Osteoblast (primary cell): ENCODE measurements around the gene CCDC33. TPM values are rescaled to one million over a fixed set of nuclear protein-coding genes. Genes with fewer than 3 reads are reported as not detected.

Experiments
- DNase-seq: peaks from one replicate; pipeline ENCODE4 v3.0.0; 2011; ENCODE audit warnings: low spot score, mixed read lengths; ENCODE audit not compliant: insufficient read length; ENCODE audit errors: missing footprints
- H2AFZ ChIP-seq: 2 replicates; pipeline ENCODE4 v1.6.0; 2011; ENCODE audit warnings: mild to moderate bottlenecking, low read length
- H3K27ac ChIP-seq: 2 replicates; pipeline ENCODE4 v1.5.1; 2011; ENCODE audit warnings: mild to moderate bottlenecking, low read depth, low read length, moderate library complexity
- H3K27me3 ChIP-seq: 2 replicates; pipeline ENCODE4 v1.6.0; 2012; ENCODE audit warnings: mild to moderate bottlenecking, control low read depth, inconsistent platforms, low read length, moderate library complexity; ENCODE audit not compliant: insufficient read depth
- H3K36me3 ChIP-seq: 2 replicates; pipeline ENCODE4 v1.5.1; 2011; ENCODE audit warnings: mild to moderate bottlenecking, low read length, control low read depth, moderate library complexity; ENCODE audit not compliant: insufficient read depth
- H3K4me1 ChIP-seq: 2 replicates; pipeline ENCODE4 v1.5.1; 2011; ENCODE audit warnings: mild to moderate bottlenecking, low read length, control low read depth, moderate library complexity; ENCODE audit not compliant: insufficient read depth
- H3K4me2 ChIP-seq: 2 replicates; pipeline ENCODE4 v1.6.0; 2011; ENCODE audit warnings: mild to moderate bottlenecking, low read length; ENCODE audit not compliant: insufficient read depth
- H3K4me3 ChIP-seq: fragments of 200-600 bp; sonication (generic); 3 replicates; pipeline ENCODE4 v1.5.1; 2012; ENCODE audit warnings: mild to moderate bottlenecking, low read length, inconsistent platforms; ENCODE audit not compliant: insufficient read depth
- H3K79me2 ChIP-seq: 2 replicates; pipeline ENCODE4 v1.6.0; 2012; ENCODE audit warnings: mild to moderate bottlenecking, low read length, control low read depth, inconsistent platforms; ENCODE audit not compliant: insufficient read depth
- H3K9me3 ChIP-seq: 2 replicates; pipeline ENCODE4 v1.5.1; 2011; ENCODE audit warnings: low read depth, low read length, control low read depth
- H4K20me1 ChIP-seq: 2 replicates; pipeline ENCODE4 v1.6.0; 2012; ENCODE audit warnings: mild to moderate bottlenecking, low read length, control low read depth; ENCODE audit not compliant: insufficient read depth
- CTCF ChIP-seq: IDR thresholded peaks from 2 replicates; pipeline ENCODE4 v1.5.1; 2011; ENCODE audit warnings: mild to moderate bottlenecking, low read depth, low read length, moderate library complexity; ENCODE audit errors: extremely low read depth
- total RNA-seq: library from RNA; depleted of rRNA; stranded (reverse); fragments of >200 nt; gene quantifications from 2 replicates; pipeline ENCODE4 v1.2.3, GENCODE V29; 2012

The CCDC33 gene
- total RNA-seq, 1 donor: not detected

GRCh38 chr15:74369084-74369745 is 133.1 kb downstream of the CCDC33 start:
- Histone ChIP-seq H3K36me3 (no peaks in the 10 kb centered on the region), H3K27me3 (no peaks in the 10 kb centered on the region), H3K4me1 (peaks cover 18% of the 10 kb centered on the region), H3K79me2 (no peaks in the 10 kb centered on the region), H3K27ac (peak overlapping the region; percentile 15), H4K20me1 (no peaks in the 10 kb centered on the region), H3K4me3 (no peak overlapping the region), H3K9me3 (no peaks in the 10 kb centered on the region), H3K4me2 (no peak overlapping the region), H2AFZ (peak overlapping the region; percentile 57)
- no peak for TF ChIP-seq CTCF
- no peak for DNase-seq

- H3K4me1 ChIP-seq: peaks cover 23% of the 10 kb centered on the region
- no peak overlapping the region for H3K4me3 ChIP-seq
- no peaks in the 10 kb centered on the region for H3K36me3 ChIP-seq
Observed at GRCh38 chr15:74369756-74370155, 133.6 kb downstream of the CCDC33 start.

GRCh38 chr15:74370471-74370870 is 134.3 kb downstream of the CCDC33 start:
- Histone ChIP-seq H3K9me3 (no peaks in the 10 kb centered on the region), H3K4me3 (no peak overlapping the region), H3K4me2 (no peak overlapping the region), H3K27me3 (no peaks in the 10 kb centered on the region), H3K27ac (no peak overlapping the region), H3K4me1 (peaks cover 23% of the 10 kb centered on the region), H2AFZ (no peak overlapping the region), H4K20me1 (no peaks in the 10 kb centered on the region), H3K36me3 (no peaks in the 10 kb centered on the region), H3K79me2 (no peaks in the 10 kb centered on the region)
- no peak for DNase-seq
- TF ChIP-seq CTCF: no peak

More at GRCh38 chr15:74369756-74370155, 133.6 kb downstream of the CCDC33 start:
- no peaks in the 10 kb centered on the region for H3K27me3 ChIP-seq
- peak overlapping the region; percentile 57 for H2AFZ ChIP-seq
- no peak for TF ChIP-seq CTCF
- peak overlapping the region; percentile 15 for H3K27ac ChIP-seq
- DNase-seq: no peak
- no peaks in the 10 kb centered on the region for H3K79me2 ChIP-seq
- H3K4me2 ChIP-seq: no peak overlapping the region
- H4K20me1 ChIP-seq: no peaks in the 10 kb centered on the region
- no peaks in the 10 kb centered on the region for H3K9me3 ChIP-seq

- H2AFZ ChIP-seq: peak overlapping the region; percentile 95
Observed at GRCh38 chr15:74373056-74373650, 137.0 kb downstream of the CCDC33 start.

More at GRCh38 chr15:74373056-74373650, 137.0 kb downstream of the CCDC33 start:
- H3K9me3 ChIP-seq: no peaks in the 10 kb centered on the region
- H3K36me3 ChIP-seq: no peaks in the 10 kb centered on the region
- no peak for TF ChIP-seq CTCF
- DNase-seq: no peak
- H3K27ac ChIP-seq: no peak overlapping the region
- no peaks in the 10 kb centered on the region for H3K27me3 ChIP-seq
- peak overlapping the region; percentile 85 for H3K4me3 ChIP-seq
- peak overlapping the region; percentile 95 for H3K4me2 ChIP-seq
- no peaks in the 10 kb centered on the region for H3K79me2 ChIP-seq
- H4K20me1 ChIP-seq: no peaks in the 10 kb centered on the region
- H3K4me1 ChIP-seq: peaks cover 21% of the 10 kb centered on the region
